ENCODE measurements around the gene BEND6. TPM values are rescaled to one million over a fixed set of nuclear protein-coding genes. Genes with fewer than 3 reads are reported as not detected.

Gene BEND6
- total and polyA plus RNA-seq, 4 donors, result under 0.01 to 0.14 (median 0.03) TPM; not detected in 1

DNA sequence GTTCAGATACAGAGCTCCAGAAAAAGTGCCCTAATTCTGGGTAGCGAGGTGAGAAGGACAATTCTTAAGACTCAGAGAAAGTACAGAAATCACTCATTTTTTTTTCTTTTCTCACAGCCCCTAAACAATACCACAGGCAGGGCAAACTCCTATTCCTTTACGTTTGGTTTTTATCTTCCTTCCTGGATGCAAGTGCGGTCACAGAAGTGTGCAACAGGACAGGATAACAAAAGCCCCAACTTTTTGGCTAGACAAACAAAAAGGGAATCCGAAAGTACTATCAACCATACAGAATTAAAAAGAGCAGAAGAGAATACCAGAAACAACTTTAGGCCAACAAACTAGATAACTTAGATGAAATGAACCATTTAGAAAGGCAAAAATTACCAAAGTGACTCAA, 18.4 kb upstream of the BEND6 start:
- Histone ChIP-seq H3K4me3 (ENCODE audit: low read depth in 1 of 3, low read length in 3 of 3) (no peak overlapping the region), H3K4me1 (ENCODE audit: control insufficient read depth in 4 of 4, insufficient read depth in 4 of 4, low read length in 3 of 4) (no peaks in the 10 kb centered on the region), H3K27ac (ENCODE audit: low read depth in 1 of 2, low read length in 2 of 2) (no peak overlapping the region), H3K36me3 (ENCODE audit: control insufficient read depth in 4 of 4, insufficient read depth in 3 of 4, low read depth in 1 of 4, low read length in 3 of 4) (no peaks in the 10 kb centered on the region), H3K27me3 (ENCODE audit: control insufficient read depth in 4 of 4, insufficient read depth in 4 of 4, low read length in 3 of 4) (no peaks in the 10 kb centered on the region), H3K9me3 (ENCODE audit: control insufficient read depth in 4 of 4, low read length in 3 of 4) (peaks cover 0 to 5% (median 4%) of the 10 kb centered on the region in 4 donors), H3K9ac (ENCODE audit: low read depth in 1 of 2, low read length in 2 of 2) (no peak overlapping the region)
- no peak for DNase-seq (ENCODE audit: low spot score)
- WGBS, result 60% methylated on average over 4 of the region's 4 CpGs
- no peak for TF ChIP-seq FOXA1 (IDR thresholded peaks at IDR 0.05)
- no peak for TF ChIP-seq HNF4A (conservative IDR thresholded peaks at IDR 0.05)
- TF ChIP-seq, protein P1, sequence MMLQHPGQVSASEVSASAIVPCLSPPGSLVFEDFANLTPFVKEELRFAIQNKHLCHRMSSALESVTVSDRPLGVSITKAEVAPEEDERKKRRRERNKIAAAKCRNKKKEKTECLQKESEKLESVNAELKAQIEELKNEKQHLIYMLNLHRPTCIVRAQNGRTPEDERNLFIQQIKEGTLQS (IDR thresholded peaks at IDR 0.05), result no peak
- TF ChIP-seq, protein P2, sequence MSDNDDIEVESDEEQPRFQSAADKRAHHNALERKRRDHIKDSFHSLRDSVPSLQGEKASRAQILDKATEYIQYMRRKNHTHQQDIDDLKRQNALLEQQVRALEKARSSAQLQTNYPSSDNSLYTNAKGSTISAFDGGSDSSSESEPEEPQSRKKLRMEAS (IDR thresholded peaks at IDR 0.05), result no peak
- no peak for TF ChIP-seq FOXA2 (IDR thresholded peaks at IDR 0.05)
- no peak for TF ChIP-seq EGR1 (IDR thresholded peaks at IDR 0.05; ENCODE audit: low read depth in 2 of 2)
- TF ChIP-seq SP1 (IDR thresholded peaks at IDR 0.05), result no peak
- TF ChIP-seq, protein P3, sequence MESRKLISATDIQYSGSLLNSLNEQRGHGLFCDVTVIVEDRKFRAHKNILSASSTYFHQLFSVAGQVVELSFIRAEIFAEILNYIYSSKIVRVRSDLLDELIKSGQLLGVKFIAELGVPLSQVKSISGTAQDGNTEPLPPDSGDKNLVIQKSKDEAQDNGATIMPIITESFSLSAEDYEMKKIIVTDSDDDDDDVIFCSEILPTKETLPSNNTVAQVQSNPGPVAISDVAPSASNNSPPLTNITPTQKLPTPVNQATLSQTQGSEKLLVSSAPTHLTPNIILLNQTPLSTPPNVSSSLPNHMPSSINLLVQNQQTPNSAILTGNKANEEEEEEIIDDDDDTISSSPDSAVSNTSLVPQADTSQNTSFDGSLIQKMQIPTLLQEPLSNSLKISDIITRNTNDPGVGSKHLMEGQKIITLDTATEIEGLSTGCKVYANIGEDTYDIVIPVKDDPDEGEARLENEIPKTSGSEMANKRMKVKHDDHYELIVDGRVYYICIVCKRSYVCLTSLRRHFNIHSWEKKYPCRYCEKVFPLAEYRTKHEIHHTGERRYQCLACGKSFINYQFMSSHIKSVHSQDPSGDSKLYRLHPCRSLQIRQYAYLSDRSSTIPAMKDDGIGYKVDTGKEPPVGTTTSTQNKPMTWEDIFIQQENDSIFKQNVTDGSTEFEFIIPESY (IDR thresholded peaks at IDR 0.05), result no peak
- no peak for TF ChIP-seq JUND (IDR thresholded peaks at IDR 0.05)
- no peak for TF ChIP-seq YY1 (IDR thresholded peaks at IDR 0.05)
- TF ChIP-seq GABPA (IDR thresholded peaks at IDR 0.05 in 1 of 2, conservative IDR thresholded peaks at IDR 0.05 in 1 of 2), result no peak
- no peak for TF ChIP-seq RXRA (IDR thresholded peaks at IDR 0.05)
- TF ChIP-seq, protein P4, sequence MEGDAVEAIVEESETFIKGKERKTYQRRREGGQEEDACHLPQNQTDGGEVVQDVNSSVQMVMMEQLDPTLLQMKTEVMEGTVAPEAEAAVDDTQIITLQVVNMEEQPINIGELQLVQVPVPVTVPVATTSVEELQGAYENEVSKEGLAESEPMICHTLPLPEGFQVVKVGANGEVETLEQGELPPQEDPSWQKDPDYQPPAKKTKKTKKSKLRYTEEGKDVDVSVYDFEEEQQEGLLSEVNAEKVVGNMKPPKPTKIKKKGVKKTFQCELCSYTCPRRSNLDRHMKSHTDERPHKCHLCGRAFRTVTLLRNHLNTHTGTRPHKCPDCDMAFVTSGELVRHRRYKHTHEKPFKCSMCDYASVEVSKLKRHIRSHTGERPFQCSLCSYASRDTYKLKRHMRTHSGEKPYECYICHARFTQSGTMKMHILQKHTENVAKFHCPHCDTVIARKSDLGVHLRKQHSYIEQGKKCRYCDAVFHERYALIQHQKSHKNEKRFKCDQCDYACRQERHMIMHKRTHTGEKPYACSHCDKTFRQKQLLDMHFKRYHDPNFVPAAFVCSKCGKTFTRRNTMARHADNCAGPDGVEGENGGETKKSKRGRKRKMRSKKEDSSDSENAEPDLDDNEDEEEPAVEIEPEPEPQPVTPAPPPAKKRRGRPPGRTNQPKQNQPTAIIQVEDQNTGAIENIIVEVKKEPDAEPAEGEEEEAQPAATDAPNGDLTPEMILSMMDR (IDR thresholded peaks at IDR 0.05; ENCODE audit: low read depth, low read length, missing input control), result no peak
- TF ChIP-seq TAF1 (conservative IDR thresholded peaks at IDR 0.05), result no peak
- no peak for TF ChIP-seq NR2F2 (IDR thresholded peaks at IDR 0.05)
- TF ChIP-seq, protein P5, sequence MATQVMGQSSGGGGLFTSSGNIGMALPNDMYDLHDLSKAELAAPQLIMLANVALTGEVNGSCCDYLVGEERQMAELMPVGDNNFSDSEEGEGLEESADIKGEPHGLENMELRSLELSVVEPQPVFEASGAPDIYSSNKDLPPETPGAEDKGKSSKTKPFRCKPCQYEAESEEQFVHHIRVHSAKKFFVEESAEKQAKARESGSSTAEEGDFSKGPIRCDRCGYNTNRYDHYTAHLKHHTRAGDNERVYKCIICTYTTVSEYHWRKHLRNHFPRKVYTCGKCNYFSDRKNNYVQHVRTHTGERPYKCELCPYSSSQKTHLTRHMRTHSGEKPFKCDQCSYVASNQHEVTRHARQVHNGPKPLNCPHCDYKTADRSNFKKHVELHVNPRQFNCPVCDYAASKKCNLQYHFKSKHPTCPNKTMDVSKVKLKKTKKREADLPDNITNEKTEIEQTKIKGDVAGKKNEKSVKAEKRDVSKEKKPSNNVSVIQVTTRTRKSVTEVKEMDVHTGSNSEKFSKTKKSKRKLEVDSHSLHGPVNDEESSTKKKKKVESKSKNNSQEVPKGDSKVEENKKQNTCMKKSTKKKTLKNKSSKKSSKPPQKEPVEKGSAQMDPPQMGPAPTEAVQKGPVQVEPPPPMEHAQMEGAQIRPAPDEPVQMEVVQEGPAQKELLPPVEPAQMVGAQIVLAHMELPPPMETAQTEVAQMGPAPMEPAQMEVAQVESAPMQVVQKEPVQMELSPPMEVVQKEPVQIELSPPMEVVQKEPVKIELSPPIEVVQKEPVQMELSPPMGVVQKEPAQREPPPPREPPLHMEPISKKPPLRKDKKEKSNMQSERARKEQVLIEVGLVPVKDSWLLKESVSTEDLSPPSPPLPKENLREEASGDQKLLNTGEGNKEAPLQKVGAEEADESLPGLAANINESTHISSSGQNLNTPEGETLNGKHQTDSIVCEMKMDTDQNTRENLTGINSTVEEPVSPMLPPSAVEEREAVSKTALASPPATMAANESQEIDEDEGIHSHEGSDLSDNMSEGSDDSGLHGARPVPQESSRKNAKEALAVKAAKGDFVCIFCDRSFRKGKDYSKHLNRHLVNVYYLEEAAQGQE (IDR thresholded peaks at IDR 0.05), result no peak
- no peak for TF ChIP-seq HNF4G (IDR thresholded peaks at IDR 0.05)
- no peak for TF ChIP-seq RAD21 (IDR thresholded peaks at IDR 0.05)

Data from liver (tissue), 9 donors.